Daoy (cell line): Measurements from ENCODE around the gene SLC9C1. TPM values are rescaled to one million over a fixed set of nuclear protein-coding genes. Genes with fewer than 3 reads are reported as not detected.
A peak's percentile ranks its signal among the peaks of the same experiment; 100 is the strongest.

Experiments
- DNase-seq: peaks from one replicate; pipeline ENCODE4 v3.0.0-alpha.2; 2015; ENCODE audit warnings: low read depth
- total RNA-seq: library from RNA; depleted of rRNA; stranded (reverse); fragments of >200 nt; shearing (Covaris generic); gene quantifications from 2 replicates; pipeline ENCODE4 v1.2.3, GENCODE V29; 2014; rRNA removed

SLC9C1 gene
- total RNA-seq, 1 experiment from 2014 or later = not detected

DNA sequence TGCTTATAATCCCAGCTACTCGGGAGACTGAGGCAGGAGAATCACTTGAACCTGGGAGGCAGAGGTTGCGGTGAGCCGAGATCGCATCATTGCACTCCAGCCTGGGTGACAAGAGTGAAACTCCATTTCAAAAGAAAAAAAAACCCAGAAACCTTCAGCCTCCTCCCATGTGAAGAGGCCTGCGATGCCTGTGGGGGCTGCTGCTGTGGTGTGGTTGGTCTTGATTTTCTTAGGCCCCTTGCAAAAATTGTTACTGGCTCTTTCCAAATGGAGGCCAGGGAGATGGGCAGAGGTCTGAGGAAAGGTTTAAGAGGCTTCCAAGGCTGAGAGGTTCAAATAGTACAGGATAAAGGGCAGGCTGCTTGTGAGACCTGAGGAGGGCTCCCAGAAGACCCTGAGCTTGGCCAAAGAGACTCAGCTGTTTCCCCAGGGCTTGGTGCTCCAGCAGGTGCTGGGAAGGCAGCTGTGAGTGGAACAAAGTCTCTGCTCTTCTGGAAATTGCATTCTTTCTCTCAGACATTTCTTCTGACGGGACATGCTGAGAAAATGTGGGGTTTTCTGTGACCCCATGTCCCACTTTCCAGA, 179.3 kb downstream of the SLC9C1 start:
- no peak for DNase-seq

DNA sequence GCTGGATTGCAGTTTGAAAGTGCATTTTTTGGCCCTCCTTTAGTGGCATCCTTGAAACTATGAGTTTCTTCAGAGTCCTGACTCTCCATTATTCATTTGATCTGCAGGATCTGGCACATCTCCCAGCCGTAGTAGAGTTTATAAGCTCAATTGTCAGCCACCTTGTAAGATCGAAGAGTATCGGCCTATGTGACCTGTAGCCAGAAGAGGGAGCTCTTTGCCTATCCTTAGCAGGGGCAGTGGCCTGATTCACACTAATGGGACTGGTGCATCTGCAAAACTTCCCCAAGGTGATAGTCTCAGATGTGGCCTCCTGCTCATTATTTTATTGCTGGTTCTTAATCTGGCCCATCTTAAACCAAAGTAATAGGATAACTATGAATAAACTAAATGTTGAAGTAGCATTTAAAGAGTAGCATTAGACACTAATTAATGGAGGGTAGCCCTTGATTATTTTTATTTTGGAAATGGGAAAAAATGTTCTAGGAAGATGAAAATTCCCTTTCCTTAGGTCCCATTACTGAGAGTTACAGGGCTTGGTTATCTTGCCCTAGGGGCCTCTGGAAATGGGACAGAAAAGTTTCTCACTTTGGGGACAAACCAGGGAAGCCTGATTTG, 182.1 kb downstream of the SLC9C1 start:
- peak; percentile 60 for DNase-seq

- no peak for DNase-seq
These were observed 184.7 kb downstream of the SLC9C1 start for GRCh38 chr3:112109322-112109721.

DNA sequence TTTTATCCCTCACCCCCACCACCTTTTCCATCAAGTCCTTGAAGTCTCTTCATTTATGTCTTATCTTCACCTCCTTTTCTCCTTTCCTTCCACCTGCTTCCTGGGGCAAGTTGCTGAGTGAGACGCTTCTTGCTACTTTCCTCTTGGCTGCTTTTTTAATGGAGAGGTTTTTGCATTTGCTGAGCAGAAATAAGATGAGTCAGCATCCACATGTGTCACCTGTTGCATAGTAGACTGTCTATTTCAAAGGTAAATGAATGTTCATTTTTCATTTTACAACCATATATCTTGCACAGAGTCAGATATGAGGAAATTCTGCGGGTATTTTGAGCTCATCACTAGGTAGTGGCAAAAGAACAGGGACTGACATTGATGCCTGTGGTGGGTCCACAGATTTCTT, 189.2 kb downstream of the SLC9C1 start:
- no peak for DNase-seq

DNA sequence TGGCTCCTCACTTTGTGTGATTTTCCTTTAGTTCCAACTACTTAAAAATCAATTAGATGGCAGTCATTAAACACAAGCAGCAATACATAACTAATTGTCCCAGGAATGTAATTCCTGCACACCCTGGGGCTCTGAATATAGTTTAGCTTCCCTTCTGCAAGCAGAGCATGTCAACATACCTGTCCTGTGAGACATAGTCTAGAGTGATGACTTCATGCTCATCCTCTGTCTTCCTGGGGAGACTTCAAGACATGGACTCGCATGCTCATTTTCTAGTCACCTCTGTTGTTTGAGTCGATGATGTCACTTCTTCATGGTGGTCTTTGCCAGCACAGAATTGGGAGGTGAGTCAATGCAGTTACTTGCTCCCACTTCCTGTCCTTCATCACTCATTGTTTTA, 192.1 kb downstream of the SLC9C1 start:
- DNase-seq = peak; percentile 95

- peak; percentile 98 for DNase-seq
These were observed 196.6 kb downstream of the SLC9C1 start for GRCh38 chr3:112097378-112097777.

DNA sequence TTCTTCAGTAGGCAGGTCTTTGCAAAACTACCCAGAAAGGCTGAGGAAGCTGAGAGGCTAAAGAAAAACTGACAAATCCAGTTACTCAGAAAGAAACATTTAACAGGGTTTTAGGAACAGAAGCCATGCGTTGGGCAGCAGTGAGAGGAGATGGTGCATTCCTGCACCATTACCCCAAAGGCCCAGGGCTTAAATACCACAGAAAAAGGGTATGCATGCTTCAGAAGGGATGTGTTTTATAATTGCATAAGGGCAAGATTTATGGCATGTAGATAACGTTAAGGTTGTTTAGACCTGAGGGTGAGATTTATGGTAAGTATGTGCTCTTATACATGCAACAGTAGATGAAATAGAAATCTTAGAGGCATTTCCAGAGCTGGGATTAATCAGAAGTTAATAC, 197.8 kb downstream of the SLC9C1 start:
- DNase-seq = no peak

DNA sequence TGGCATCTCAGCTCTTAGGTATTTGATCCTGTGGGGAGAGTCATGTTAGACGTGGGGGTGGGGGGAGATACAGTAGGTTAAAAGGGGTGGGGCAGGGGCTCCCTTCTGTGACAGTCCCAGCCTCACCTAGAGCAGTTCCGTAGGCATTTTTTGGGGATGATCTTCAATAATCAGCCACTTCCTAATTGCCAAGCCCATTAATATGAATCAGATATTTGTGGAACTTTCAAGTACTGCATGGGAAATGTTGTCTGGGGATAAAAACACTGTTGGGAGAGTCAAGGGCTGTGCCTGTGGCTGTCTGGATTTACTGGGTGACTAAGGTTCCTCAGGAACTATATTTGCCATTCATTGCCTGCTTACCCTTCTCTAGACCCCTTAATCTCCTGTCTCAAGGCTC, 198.3 kb downstream of the SLC9C1 start:
- DNase-seq = no peak

- no peak for DNase-seq
These were observed 200.9 kb downstream of the SLC9C1 start for GRCh38 chr3:112093180-112093522.

- DNase-seq = no peak
These were observed 201.4 kb downstream of the SLC9C1 start for GRCh38 chr3:112092496-112093179.

DNA sequence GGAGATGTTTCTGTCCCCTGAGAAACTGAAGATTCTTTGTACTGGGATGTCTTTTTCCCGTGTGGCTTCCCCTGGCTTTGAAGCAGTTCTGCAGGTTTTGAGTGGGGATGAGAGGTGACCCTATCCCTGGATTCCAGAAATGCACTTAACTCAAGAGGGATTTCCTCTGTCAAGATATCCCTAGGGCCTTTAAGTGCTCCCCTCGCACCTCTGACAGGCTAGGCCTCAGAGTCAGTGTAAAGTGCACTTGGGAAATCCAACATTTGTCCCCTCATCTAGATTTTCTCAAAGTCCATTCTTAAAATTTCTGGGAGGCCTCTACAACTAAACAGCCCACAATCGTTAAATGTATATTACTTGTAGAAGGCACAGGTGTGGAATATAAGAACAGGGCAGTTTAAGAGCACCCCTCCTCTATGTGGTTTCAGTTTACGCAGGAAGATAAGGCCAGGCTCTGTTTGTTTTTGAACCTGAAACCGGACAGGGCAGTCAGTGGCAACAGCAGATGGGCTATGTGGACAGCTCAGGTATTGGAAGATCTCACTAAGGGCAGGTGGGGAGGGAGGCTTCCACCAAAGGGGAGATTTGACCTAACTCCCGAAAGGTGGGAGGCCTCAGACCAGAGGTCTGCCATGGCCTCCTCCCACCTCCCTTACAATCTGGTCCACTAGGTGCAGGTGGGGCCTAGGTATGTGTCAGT, 203.0 kb downstream of the SLC9C1 start:
- no peak for DNase-seq

Other genes starting within 250 kb of the SLC9C1 start
- 14.7 and 18.1 TPM in 2 replicates for gene C3orf52, start 207.8 kb downstream of the SLC9C1 start, total RNA-seq
- not detected in 2 replicates for gene GCSAM, start 161.0 kb downstream of the SLC9C1 start, total RNA-seq
- 0.06 TPM in 1 of 2 replicates, not detected in the other for gene CD200, start 38.9 kb upstream of the SLC9C1 start, total RNA-seq
- not detected in 2 replicates for gene BTLA, start 205.3 kb upstream of the SLC9C1 start, total RNA-seq